H4 (cell line): ENCODE results near the gene PLOD1. TPM values are rescaled to one million over a fixed set of nuclear protein-coding genes. Genes with fewer than 3 reads are reported as not detected.
"Not testable (repeated sequence)": the region's sequence is repeated elsewhere in the genome, so short reads cannot be mapped to it uniquely, and the experiment has no call there.

ENCODE experiments used
- DNase-seq: peaks from one replicate; pipeline ENCODE4 v3.0.0-alpha.2; 2015; ENCODE audit warnings: low spot score
- total RNA-seq: library from RNA; depleted of rRNA; stranded (reverse); fragments of >200 nt; shearing (Covaris generic); gene quantifications from 2 replicates; pipeline ENCODE4 v1.2.3, GENCODE V29; 2014

The PLOD1 gene
- total RNA-seq, 1 experiment from 2014 or later: 105 TPM

GRCh38 chr1:12005488-12006166 is 71.1 kb downstream of the PLOD1 start:
- no peak for DNase-seq

DNA sequence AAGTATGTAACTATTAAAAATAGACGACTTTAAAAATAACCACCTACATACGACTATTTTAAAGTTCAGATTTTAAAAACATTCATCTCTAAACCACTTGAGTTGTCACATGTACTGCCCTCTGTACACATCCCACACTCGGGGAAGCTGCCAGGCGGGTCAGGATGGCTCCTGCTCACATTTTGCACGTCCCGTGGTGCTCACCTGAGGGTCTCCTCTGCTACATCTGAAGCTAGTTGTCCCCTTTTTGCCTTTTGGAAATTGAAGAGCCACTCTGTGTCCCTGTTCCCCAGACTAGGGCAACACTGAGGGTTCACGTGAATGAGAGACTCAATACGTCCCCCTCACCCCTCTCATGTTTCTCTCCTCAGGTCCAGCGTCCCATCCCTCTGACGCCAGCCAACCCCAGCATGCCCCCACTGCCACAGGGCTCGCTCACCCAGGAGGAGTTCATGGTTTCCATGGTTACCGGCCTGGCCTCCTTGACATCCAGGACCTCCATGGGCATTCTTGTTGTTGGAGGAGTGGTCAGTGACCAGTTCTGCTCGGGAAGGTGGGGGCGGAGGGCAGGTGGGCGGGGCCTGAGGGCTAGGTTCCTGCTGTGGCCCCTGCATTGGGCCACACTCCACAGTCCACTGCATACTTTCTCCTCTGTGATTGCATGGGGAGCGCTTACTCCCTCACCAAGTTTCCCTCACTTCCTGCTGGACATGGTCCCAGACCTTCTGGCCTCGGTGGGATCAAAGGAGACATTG is 71.8 kb downstream of the PLOD1 start:
- no peak for DNase-seq

DNA sequence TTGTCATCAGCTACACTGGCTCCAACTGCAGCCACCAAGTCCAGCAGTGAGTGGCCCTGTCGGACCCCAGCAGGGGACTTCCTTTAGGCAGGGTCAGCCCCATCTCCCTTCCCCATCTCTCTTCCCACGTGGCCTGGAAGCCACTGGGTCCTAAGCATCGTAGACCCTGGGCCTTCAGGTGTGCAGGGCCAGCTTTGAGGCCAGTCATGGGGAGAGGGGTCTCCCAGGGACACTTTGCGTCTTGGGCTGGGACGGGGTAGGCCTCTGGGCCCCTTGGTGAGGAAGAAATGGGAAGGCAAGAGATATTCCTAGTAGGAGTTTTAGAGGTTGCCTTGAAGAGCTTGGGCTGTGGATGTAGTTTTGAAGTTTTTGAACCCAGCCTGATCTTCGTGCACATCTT is 72.7 kb downstream of the PLOD1 start:
- DNase-seq: no peak

DNA sequence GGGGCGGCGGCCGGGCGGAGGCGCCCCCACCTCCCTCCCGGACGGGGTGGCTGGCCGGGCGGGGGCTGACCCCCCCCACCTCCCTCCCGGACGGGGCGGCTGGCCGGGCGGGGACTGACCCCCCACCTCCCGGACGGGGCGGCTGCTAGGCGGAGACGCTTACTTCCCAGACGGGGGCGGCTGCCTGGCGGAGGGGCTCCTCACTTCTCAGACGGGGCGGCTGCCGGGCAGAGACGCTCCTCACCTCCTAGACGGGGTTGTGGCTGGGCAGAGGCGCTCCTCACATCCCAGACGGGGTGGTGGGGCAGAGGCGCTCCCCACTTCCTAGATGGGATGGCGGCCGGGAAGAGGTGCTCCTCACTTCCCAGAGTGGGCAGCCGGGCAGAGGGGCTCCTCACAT is 73.8 kb downstream of the PLOD1 start:
- not testable (repeated sequence) for DNase-seq

DNA sequence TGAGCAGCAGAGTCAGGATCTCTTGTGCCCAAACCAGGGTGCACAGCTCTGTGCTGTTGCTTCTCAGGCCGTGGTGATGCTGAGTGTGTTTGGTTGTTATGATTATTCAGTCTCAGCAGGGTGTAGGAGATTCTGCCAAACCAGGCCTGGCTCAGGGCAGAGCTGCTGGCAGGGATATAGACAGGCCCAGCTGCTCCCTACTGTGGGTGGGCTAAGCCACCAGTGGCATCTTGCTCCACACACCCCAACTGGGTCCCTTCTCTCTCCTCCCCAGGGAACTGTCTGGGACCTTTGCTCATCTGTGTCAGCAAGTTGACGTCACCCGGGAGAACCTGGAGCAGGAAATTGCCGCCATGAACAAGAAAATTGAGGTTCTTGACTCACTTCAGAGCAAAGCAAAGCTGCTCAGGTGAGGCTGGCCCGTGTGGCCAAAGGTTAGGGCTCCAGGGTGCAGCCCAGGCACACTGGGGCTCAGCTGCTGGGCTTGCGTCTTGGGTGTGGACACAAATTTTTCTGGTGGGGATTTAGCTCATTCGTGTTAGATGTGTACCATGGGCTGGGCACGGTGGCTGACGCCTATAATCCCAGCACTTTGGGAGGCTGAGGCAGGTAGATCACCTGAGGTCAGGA is 74.9 kb downstream of the PLOD1 start:
- no peak for DNase-seq

- no peak for DNase-seq
Observed at GRCh38 chr1:12010746-12011570, 76.4 kb downstream of the PLOD1 start.

GRCh38 chr1:12011998-12012397 is 77.5 kb downstream of the PLOD1 start:
- no peak for DNase-seq

- no peak for DNase-seq
Observed at GRCh38 chr1:12012560-12013316, 78.2 kb downstream of the PLOD1 start.

DNA sequence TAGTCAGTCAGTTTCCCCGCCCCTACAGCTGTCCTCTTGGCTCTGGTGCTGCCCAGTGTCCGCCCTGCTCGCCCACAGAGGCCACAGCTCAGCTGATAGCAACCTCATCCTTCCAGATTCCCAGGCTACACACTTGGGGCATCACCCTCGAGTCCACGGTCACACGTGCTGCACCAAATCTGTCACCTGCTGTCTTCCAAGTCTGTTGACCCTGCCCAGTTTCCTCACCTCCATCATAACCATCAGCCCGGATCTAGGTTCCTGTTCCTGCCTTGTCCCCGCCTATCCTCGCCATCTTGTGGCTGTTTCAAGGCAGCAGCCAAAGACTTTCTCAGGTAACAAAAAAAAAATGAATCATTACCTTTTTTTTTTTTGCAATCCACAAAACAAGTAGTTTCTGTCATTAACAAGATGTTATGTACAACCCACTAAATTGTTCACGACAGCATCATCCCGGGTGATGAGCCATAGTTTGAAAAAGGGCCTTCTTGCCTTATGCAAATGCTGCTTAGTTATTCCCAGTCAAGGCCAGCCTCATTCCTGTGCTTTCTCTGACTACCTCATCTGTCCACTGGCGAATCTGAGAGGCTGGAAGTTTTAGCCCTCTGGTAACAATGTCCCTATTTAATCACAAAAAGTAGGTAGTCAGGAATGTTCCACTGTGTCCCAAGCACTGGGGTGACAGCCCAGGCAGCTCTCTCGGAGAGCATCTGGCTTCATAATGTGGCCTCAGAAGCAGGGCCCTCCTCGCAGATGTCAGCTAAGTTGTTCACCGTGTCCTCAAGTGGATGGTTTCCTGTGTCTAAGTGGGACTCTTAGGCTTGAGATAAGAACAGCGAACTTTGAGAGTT is 79.8 kb downstream of the PLOD1 start:
- DNase-seq: no peak

DNA sequence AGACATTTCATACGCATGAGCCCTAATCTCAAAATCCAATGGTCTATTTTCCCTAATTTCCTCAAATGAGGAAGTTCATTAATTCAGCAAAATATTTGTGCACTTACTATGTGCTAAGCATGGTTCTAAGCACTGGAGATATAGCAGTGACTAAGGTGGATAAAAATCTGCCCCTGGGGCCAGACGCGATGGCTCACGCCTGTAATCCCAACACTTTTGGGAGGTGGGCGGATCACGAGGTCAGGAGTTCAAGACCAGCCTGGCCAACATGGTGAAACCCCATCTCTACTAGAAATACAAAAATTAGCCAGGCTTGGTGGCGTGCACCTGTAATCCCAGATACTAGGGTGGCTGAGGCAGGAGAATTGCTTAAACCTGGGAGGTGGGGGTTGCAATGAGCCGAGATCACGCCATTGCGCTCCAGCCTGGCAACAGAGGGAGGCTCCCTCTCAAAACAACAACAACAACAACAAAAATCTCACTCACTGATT is 80.5 kb downstream of the PLOD1 start:
- no peak for DNase-seq

- DNase-seq: no peak
Observed at GRCh38 chr1:12015499-12015898, 81.0 kb downstream of the PLOD1 start.

- no peak for DNase-seq
Observed at GRCh38 chr1:12016182-12016581, 81.7 kb downstream of the PLOD1 start.

GRCh38 chr1:12019858-12020509 is 85.5 kb downstream of the PLOD1 start:
- no peak for DNase-seq

DNA sequence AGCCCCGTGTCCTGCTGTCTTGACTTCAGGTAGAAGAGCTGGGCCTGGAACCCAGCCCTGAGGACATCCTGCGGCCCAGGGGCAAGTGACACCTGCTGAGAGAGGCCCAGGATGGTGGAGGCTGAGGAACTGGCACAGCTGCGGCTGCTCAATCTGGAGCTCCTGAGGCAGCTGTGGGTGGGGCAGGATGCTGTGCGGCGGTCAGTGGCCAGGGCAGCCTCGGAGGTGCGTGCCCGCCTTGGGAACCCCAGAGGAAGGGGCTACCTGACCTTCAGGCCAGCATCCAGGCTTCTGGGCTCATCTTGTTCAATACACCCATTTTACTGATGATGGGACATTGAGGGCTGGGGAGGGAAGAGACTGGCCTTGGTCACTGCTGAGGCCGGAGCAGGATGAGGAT is 87.1 kb downstream of the PLOD1 start:
- no peak for DNase-seq

DNA sequence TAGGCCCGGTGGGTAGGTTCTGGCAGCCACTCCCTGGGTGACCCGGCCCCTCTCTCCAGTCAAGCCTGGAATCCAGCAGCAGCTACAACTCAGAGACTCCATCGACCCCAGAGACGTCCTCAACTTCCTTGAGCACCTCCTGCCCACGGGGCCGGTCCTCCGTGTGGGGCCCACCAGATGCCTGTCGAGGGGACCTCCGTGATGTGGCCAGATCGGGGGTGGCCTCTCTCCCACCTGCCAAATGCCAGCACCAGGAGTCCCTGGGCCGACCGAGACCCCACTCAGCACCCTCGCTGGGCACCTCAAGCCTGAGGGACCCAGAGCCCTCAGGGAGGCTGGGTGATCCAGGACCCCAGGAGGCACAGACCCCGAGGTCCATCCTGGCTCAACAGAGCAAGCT is 87.5 kb downstream of the PLOD1 start:
- no peak for DNase-seq
